OCI-LY7 (cell line): ENCODE measurements around the gene ZNF708. TPM values are rescaled to one million over a fixed set of nuclear protein-coding genes. Genes with fewer than 3 reads are reported as not detected.
A peak's percentile ranks its signal among the peaks of the same experiment; 100 is the strongest.
"Not testable (repeated sequence)": the region's sequence is repeated elsewhere in the genome, so short reads cannot be mapped to it uniquely, and the experiment has no call there.

Source experiments
- BruUV-seq: library from RNA; stranded (reverse); fragments of 400-500 nt; replicated peaks from 2 replicates; lab custom pipeline; 2021; lab: Mats Ljungman, UMichigan
- CTCF ChIA-PET: fragments of 300-600 bp; sonication (Branson Sonifier 250); formaldehyde crosslinking; loops from one replicate; lab custom pipeline; 2022; ENCODE audit warnings: antibody characterized with exemption; ENCODE audit not compliant: unreplicated experiment; lab: Charles Lee
- POLR2A ChIA-PET: fragments of 300-600 bp; sonication (Branson Sonifier 250); formaldehyde crosslinking; loops from one replicate; lab custom pipeline; 2022; ENCODE audit warnings: antibody characterized with exemption; lab: Charles Lee
- DNase-seq: peaks from one replicate; pipeline ENCODE4 v3.0.0-alpha.2; 2015; ENCODE audit warnings: low spot score
- H2AFZ ChIP-seq: fragments of 200-600 bp; sonication (generic), shearing (Covaris generic); 2 replicates; pipeline ENCODE4 v1.6.1; 2014; ENCODE audit warnings: mild to moderate bottlenecking, antibody characterized with exemption, low read length, moderate library complexity
- H3K27ac ChIP-seq: fragments of 200-600 bp; sonication (generic); 2 replicates; pipeline ENCODE4 v1.5.1; 2014; ENCODE audit warnings: mixed run types, low read depth, mild to moderate bottlenecking, moderate library complexity, low read length, inconsistent platforms; ENCODE audit not compliant: poor library complexity, severe bottlenecking
- H3K36me3 ChIP-seq: fragments of 200-600 bp; sonication (generic); 2 replicates; pipeline ENCODE4 v1.6.1; 2014; ENCODE audit warnings: mild to moderate bottlenecking, antibody characterized with exemption, low read length, moderate library complexity, mixed read lengths; ENCODE audit not compliant: insufficient read depth
- H3K4me1 ChIP-seq: fragments of 200-600 bp; sonication (generic); 2 replicates; pipeline ENCODE4 v1.5.1; 2014; ENCODE audit warnings: mild to moderate bottlenecking, low read length; ENCODE audit not compliant: insufficient read depth, poor library complexity, severe bottlenecking
- H3K4me2 ChIP-seq: fragments of 200-600 bp; sonication (generic); 2 replicates; pipeline ENCODE4 v1.6.1; 2014; ENCODE audit warnings: mild to moderate bottlenecking, low read length
- H3K4me3 ChIP-seq: fragments of 200-600 bp; sonication (generic); 2 replicates; pipeline ENCODE4 v1.5.1; 2014; ENCODE audit warnings: mild to moderate bottlenecking, low read depth, low read length; ENCODE audit not compliant: poor library complexity, severe bottlenecking
- H3K79me2 ChIP-seq: fragments of 200-600 bp; sonication (generic); 2 replicates; pipeline ENCODE4 v1.6.1; 2016; ENCODE audit warnings: low read depth, mild to moderate bottlenecking, low read length, moderate library complexity, mixed read lengths; ENCODE audit not compliant: insufficient read depth
- H3K9me2 ChIP-seq: fragments of 200-600 bp; sonication (generic); 2 replicates; pipeline ENCODE4 v1.6.1; 2016; ENCODE audit warnings: mild to moderate bottlenecking, low read length, mixed read lengths; ENCODE audit not compliant: insufficient read depth
- H3K9me3 ChIP-seq: fragments of 200-600 bp; sonication (generic); 2 replicates; pipeline ENCODE4 v1.6.1; 2014; ENCODE audit warnings: mild to moderate bottlenecking, mixed run types, low read length, mixed read lengths
- H4K20me1 ChIP-seq: fragments of 200-600 bp; sonication (generic); 2 replicates; pipeline ENCODE4 v1.6.1; 2014; ENCODE audit warnings: mild to moderate bottlenecking, antibody characterized with exemption, low read length, moderate library complexity, mixed read lengths; ENCODE audit not compliant: insufficient read depth
- EZH2phosphoT487 ChIP-seq: fragments of 200-600 bp; sonication (generic); IDR thresholded peaks from 2 replicates; pipeline ENCODE4 v1.6.1; 2018; ENCODE audit warnings: low read depth, borderline replicate concordance, mild to moderate bottlenecking, mixed run types, antibody characterized with exemption, low read length, moderate library complexity, mixed read lengths
- intact Hi-C: fragments of 100-400 bp; cut with micrococcal nuclease; formaldehyde crosslinking; loops from one replicate; pipeline ENCODE4 v1.10.0; 2022; ENCODE audit not compliant: unreplicated experiment
- total RNA-seq, 2 experiments: library from RNA; depleted of rRNA in 1 of 2; stranded (reverse); fragments of >200 nt in 1 of 2; shearing (Covaris generic) in 1 of 2; gene quantifications; 2 replicates each; pipeline ENCODE4 v1.2.3, GENCODE V29; 2014 to 2022
- TF ChIP-seq, protein P1 (sequence below): fragments of 200-600 bp; sonication (generic); conservative IDR thresholded peaks from 2 replicates; pipeline ENCODE4 v1.5.1; 2014; ENCODE audit warnings: mild to moderate bottlenecking, antibody characterized with exemption, low read length, moderate library complexity, mixed read lengths

ZNF708 gene
- total RNA-seq, 2 experiments from 2014 or later = 19.3 to 26.5 TPM

DNA sequence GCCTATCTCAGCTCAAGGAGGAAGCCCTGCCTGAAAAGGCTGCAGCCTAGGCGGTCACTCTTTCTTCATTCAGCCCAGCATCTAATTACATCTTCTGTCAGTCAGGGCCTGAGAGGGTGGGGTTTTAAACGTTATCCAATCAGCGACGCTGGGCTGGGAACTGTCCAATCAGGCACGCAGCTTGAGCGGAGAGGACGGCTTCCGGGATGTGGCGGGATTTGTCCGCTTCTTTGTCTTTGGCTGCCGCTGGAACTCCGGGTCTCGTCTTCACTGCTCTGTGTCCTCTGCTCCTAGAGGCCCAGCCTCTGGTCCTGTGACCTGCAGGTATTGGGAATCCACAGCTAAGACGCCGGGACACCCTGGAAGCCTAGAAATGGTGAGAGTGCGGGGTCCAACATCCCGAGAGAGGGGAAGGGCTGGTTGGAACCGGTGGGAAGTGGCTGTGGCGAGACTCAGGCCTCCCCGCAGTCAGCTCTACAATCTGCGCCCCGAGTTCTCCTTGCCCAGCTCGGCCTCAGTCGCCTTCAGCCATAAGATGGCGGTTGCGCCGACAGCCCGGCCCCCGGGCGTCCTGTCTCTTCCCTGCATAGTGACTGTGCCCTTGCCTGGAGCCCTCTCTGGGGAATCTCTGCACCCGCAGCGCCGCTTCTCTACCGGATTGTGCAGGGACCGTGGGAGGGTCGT, 29.7 kb upstream of the ZNF708 start, which contains the start of gene ZNF738:
ZNF738 (plus strand) TSS at position 233 of the 684 bp plus-strand sequence; CDS start at position 374, 141 bp downstream.
- ChIA-PET CTCF (no interaction called here), POLR2A (interaction anchor here (0.6 to 2.6 kb wide), 8 partner anchors 11 to 147 kb away, joined by 3 to 14 read pairs (median 3); partner anchors contain the start of genes ZNF429, ZNF493 and ZNF708)
- peaks cover 41% of the 10 kb centered on the region for H3K36me3 ChIP-seq
- no peaks in the 10 kb centered on the region for H4K20me1 ChIP-seq
- BruUV-seq = TSS peak; percentile 49
- H3K4me3 ChIP-seq = peak within 1 kb of the TSS; percentile 92
- peaks cover 29% of the 10 kb centered on the region for H3K9me3 ChIP-seq
- no peaks in the 10 kb centered on the region for H3K9me2 ChIP-seq
- intact Hi-C loops = loop anchor here (2.0 kb wide), 1 partner anchor 30 kb away; the partner anchor contains the start of gene ZNF708
- H3K4me1 ChIP-seq = peaks cover 13% of the 10 kb centered on the region
- peak within 1 kb of the TSS; percentile 54; the same call in 1 of the 2 replicates for H2AFZ ChIP-seq
- TF ChIP-seq, protein P1, sequence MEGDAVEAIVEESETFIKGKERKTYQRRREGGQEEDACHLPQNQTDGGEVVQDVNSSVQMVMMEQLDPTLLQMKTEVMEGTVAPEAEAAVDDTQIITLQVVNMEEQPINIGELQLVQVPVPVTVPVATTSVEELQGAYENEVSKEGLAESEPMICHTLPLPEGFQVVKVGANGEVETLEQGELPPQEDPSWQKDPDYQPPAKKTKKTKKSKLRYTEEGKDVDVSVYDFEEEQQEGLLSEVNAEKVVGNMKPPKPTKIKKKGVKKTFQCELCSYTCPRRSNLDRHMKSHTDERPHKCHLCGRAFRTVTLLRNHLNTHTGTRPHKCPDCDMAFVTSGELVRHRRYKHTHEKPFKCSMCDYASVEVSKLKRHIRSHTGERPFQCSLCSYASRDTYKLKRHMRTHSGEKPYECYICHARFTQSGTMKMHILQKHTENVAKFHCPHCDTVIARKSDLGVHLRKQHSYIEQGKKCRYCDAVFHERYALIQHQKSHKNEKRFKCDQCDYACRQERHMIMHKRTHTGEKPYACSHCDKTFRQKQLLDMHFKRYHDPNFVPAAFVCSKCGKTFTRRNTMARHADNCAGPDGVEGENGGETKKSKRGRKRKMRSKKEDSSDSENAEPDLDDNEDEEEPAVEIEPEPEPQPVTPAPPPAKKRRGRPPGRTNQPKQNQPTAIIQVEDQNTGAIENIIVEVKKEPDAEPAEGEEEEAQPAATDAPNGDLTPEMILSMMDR = no peak
- no peak for TF ChIP-seq EZH2phosphoT487
- peak; percentile 97 for DNase-seq
- H3K79me2 ChIP-seq = peaks cover 41% of the 10 kb centered on the region
- H3K27ac ChIP-seq = peak within 1 kb of the TSS; percentile 75
- H3K4me2 ChIP-seq = peak within 1 kb of the TSS; percentile 60

DNA sequence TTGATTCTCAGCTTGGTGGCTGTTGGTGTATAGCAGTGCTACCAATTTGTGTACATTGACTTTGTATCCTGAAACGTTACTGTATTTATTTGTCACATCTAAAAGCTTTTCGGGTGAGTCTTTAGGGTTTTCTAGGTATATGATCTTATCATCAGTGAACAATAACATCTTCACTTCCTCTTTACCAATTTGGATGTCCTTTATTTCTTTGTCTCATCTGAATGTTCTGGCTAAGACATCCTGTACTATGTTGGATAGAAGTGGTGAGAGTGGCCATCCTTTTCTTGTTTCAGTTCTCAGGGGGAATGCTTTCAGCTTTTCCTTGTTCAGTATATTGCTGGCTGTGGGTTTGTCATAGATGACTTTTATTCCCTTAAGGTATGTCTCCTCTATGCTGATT, 23.6 kb upstream of the ZNF708 start:
- no TSS peak for BruUV-seq
- Histone ChIP-seq H3K9me2 (no peaks in the 10 kb centered on the region), H3K4me3 (no peak overlapping the region), H3K79me2 (no peaks in the 10 kb centered on the region), H4K20me1 (no peaks in the 10 kb centered on the region), H3K36me3 (no peaks in the 10 kb centered on the region), H3K4me2 (no peak overlapping the region), H3K9me3 (0 out of 2 replicates have a peak, but pooled peaks cover 6% of the 10 kb centered on the region), H2AFZ (no peak overlapping the region), H3K27ac (no peak overlapping the region), H3K4me1 (no peaks in the 10 kb centered on the region)
- TF ChIP-seq EZH2phosphoT487 = no peak
- TF ChIP-seq, protein P1 = no peak
- CTCF ChIA-PET = no interaction called here
- DNase-seq = no peak
- POLR2A ChIA-PET = no interaction called here
- intact Hi-C loops = no loop called here

DNA sequence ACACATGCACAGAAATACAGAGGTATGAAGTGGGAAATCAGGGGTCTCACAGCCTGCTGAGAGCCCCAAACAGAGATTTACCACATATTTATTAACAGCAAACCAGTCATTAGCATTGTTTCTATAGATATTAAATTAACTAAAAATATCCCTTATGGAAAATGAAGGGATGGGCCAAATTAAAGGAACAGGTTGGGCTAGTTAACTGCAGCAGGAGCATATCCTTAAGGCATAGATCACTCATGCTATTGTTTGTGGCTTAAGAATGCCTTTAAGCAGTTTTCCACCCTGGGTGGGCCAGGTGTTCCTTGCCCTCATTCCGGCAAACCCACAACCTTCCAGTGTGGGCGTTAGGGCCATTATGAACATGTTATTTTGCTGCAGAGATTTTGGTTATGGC, 15.6 kb upstream of the ZNF708 start:
- BruUV-seq, H3K9me3 ChIP-seq, H3K9me2 ChIP-seq, H3K36me3 ChIP-seq, intact Hi-C loops, H3K4me2 ChIP-seq, DNase-seq, POLR2A ChIA-PET, H3K27ac ChIP-seq, H3K79me2 ChIP-seq, H4K20me1 ChIP-seq, H3K4me3 ChIP-seq, H2AFZ ChIP-seq, CTCF ChIA-PET, H3K4me1 ChIP-seq: not testable (repeated sequence)
